ENCODE data around the gene PRG2.

DNA sequence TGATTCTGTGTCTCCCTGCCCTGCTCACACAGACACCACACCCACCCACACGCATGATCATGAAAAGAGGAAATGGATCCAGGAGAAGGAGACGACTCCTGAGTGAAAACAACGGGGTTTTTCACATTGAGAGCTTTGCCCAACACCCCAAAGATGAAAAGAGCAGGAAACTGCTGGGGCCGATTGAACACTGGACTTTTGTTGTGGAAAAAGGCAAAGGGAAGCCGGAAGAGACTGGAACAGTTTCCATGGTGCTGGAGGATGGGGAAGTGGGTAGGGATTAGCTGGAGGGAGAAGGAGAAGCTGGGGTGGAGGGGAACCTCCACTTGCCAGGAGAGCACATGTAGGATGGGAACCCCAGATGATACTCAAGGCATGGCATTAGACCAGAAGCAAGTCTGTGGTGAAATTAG is 41.7 kb upstream of the PRG2 start:
- TF ChIP-seq EZH2 (IDR thresholded peaks at IDR 0.05; ENCODE audit: low read length, unreplicated experiment): no peak
- no peak for TF ChIP-seq CTCF (conservative IDR thresholded peaks at IDR 0.05; ENCODE audit: low read depth, low read length)
- no peak for TF ChIP-seq EZH2phosphoT487 (IDR thresholded peaks at IDR 0.05; ENCODE audit: borderline replicate concordance, low read length)
